Large intestine (tissue), 3 donors: Measurements from ENCODE around the gene NKAIN2. TPM values are rescaled to one million over a fixed set of nuclear protein-coding genes. Genes with fewer than 3 reads are reported as not detected.

Source experiments
- DNase-seq, 2 donors: peaks; one replicate each; pipeline versions ENCODE4 v3.0.0 to v3.0.0-alpha.2; 2013
- H3K27ac ChIP-seq: one replicate; pipeline ENCODE4 v1.5.1; 2013; ENCODE audit warnings: low read length
- H3K27me3 ChIP-seq: 2 replicates; pipeline ENCODE4 v1.6.1; 2013; ENCODE audit warnings: low read length; ENCODE audit not compliant: control insufficient read depth, insufficient read depth
- H3K36me3 ChIP-seq: 2 replicates; pipeline ENCODE4 v1.6.1; 2013; ENCODE audit warnings: low read length; ENCODE audit not compliant: control insufficient read depth, insufficient read depth
- H3K4me1 ChIP-seq: one replicate; pipeline ENCODE4 v1.6.1; 2013; ENCODE audit warnings: low read length; ENCODE audit not compliant: control insufficient read depth, insufficient read depth
- H3K4me3 ChIP-seq: one replicate; pipeline ENCODE4 v1.5.1; 2013; ENCODE audit warnings: low read length
- H3K9me3 ChIP-seq: one replicate; pipeline ENCODE4 v1.6.1; 2013; ENCODE audit warnings: mild to moderate bottlenecking, low read depth, low read length, moderate library complexity; ENCODE audit not compliant: control insufficient read depth
- WGBS: methylation state at CpG from one replicate; pipeline ENCODE4 v1.1.5; 2013; ENCODE audit warnings: low lambda C conversion rate; ENCODE audit not compliant: insufficient coverage; 5-methylcytosine and 5-hydroxymethylcytosine counted together
- polyA plus RNA-seq: library from polyadenylated mRNA; unstranded; fragments of 120-200 nt; gene quantifications from one replicate; pipeline ENCODE4 v1.2.1, GENCODE V29; 2013

The NKAIN2 gene
- polyA plus RNA-seq, 1 donor, result 1.3 TPM

- H3K4me3 ChIP-seq, result no peak overlapping the region
- no peak overlapping the region for H3K27ac ChIP-seq
- 43% methylated on average over 2 of the region's 6 CpGs for WGBS
- DNase-seq, result no peak
- no peaks in the 10 kb centered on the region for H3K27me3 ChIP-seq
- no peaks in the 10 kb centered on the region for H3K9me3 ChIP-seq
- H3K4me1 ChIP-seq, result no peaks in the 10 kb centered on the region
- H3K36me3 ChIP-seq, result no peaks in the 10 kb centered on the region
Observed at GRCh38 chr6:124073820-124074587, 270.3 kb downstream of the NKAIN2 start.

- Histone ChIP-seq H3K9me3 (no peaks in the 10 kb centered on the region), H3K4me3 (no peak overlapping the region), H3K27ac (no peak overlapping the region), H3K27me3 (no peaks in the 10 kb centered on the region), H3K4me1 (no peaks in the 10 kb centered on the region), H3K36me3 (no peaks in the 10 kb centered on the region)
- no peak for DNase-seq
- WGBS, result 90% methylated on average over 2 of the region's 5 CpGs
Observed at GRCh38 chr6:124074606-124075005, 270.9 kb downstream of the NKAIN2 start.

- 58% methylated on average over 2 of the region's 5 CpGs for WGBS
- no peaks in the 10 kb centered on the region for H3K27me3 ChIP-seq
- H3K4me3 ChIP-seq, result no peak overlapping the region
- no peaks in the 10 kb centered on the region for H3K4me1 ChIP-seq
- H3K9me3 ChIP-seq, result no peaks in the 10 kb centered on the region
- no peaks in the 10 kb centered on the region for H3K36me3 ChIP-seq
- no peak for DNase-seq
- H3K27ac ChIP-seq, result no peak overlapping the region
Observed at GRCh38 chr6:124076336-124077048, 272.8 kb downstream of the NKAIN2 start.

GRCh38 chr6:124078169-124078568 lies 274.5 kb downstream of the NKAIN2 start:
- H3K27me3 ChIP-seq, result no peaks in the 10 kb centered on the region
- no peaks in the 10 kb centered on the region for H3K36me3 ChIP-seq
- no peaks in the 10 kb centered on the region for H3K9me3 ChIP-seq
- no peak overlapping the region for H3K4me3 ChIP-seq
- H3K27ac ChIP-seq, result no peak overlapping the region
- DNase-seq, result no peak
- no peaks in the 10 kb centered on the region for H3K4me1 ChIP-seq

GRCh38 chr6:124080483-124080882 lies 276.8 kb downstream of the NKAIN2 start:
- no peaks in the 10 kb centered on the region for H3K4me1 ChIP-seq
- H3K27me3 ChIP-seq, result no peaks in the 10 kb centered on the region
- H3K36me3 ChIP-seq, result no peaks in the 10 kb centered on the region
- no peak overlapping the region for H3K4me3 ChIP-seq
- WGBS, result no CpG with 5 or more reads among the region's 1 CpG
- no peak overlapping the region for H3K27ac ChIP-seq
- no peaks in the 10 kb centered on the region for H3K9me3 ChIP-seq
- DNase-seq, result no peak

DNA sequence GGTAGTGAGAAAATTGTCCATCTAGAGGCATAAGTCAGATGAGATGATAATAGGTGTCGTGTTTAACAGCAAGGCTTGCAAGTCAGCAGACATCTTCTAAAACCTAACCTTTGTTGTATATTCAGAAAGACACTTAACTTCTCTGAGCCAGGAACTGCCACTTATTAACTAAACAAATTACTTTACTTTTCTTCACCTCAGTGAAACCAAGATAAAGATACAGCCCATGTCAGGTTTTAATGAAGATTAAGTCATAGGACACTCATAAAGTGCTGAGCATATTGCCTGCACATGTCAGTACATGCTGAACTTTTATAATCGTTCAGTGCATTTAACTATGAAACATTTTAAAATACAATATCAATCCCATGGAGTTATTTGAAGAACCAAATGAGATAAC lies 286.8 kb downstream of the NKAIN2 start:
- Histone ChIP-seq H3K27ac (no peak overlapping the region), H3K4me1 (no peaks in the 10 kb centered on the region), H3K9me3 (no peaks in the 10 kb centered on the region), H3K36me3 (no peaks in the 10 kb centered on the region), H3K4me3 (no peak overlapping the region), H3K27me3 (no peaks in the 10 kb centered on the region)
- WGBS, result no CpG with 5 or more reads among the region's 2 CpGs
- DNase-seq, result peak; percentile 11 to 19

GRCh38 chr6:124099520-124099919 lies 295.9 kb downstream of the NKAIN2 start:
- Histone ChIP-seq H3K27me3 (no peaks in the 10 kb centered on the region), H3K4me3 (no peak overlapping the region), H3K36me3 (no peaks in the 10 kb centered on the region), H3K27ac (no peak overlapping the region), H3K4me1 (no peaks in the 10 kb centered on the region), H3K9me3 (no peaks in the 10 kb centered on the region)
- DNase-seq, result no peak
- WGBS, result no CpG with 5 or more reads among the region's 1 CpG

GRCh38 chr6:124110514-124110913 lies 306.8 kb downstream of the NKAIN2 start:
- Histone ChIP-seq H3K9me3 (no peaks in the 10 kb centered on the region), H3K27ac (no peak overlapping the region), H3K4me3 (no peak overlapping the region), H3K4me1 (no peaks in the 10 kb centered on the region), H3K27me3 (no peaks in the 10 kb centered on the region), H3K36me3 (no peaks in the 10 kb centered on the region)
- DNase-seq, result no peak
- WGBS, result no CpG with 5 or more reads among the region's 4 CpGs

- WGBS, result 60% methylated on average over 1 of the region's 1 CpG
- no peaks in the 10 kb centered on the region for H3K27me3 ChIP-seq
- H3K36me3 ChIP-seq, result no peaks in the 10 kb centered on the region
- no peak overlapping the region for H3K4me3 ChIP-seq
- H3K4me1 ChIP-seq, result no peaks in the 10 kb centered on the region
- no peak for DNase-seq
- no peak overlapping the region for H3K27ac ChIP-seq
- no peaks in the 10 kb centered on the region for H3K9me3 ChIP-seq
Observed at GRCh38 chr6:124119596-124119995, 315.9 kb downstream of the NKAIN2 start.

GRCh38 chr6:124123617-124124209 lies 320.0 kb downstream of the NKAIN2 start:
- Histone ChIP-seq H3K36me3 (no peaks in the 10 kb centered on the region), H3K27me3 (no peaks in the 10 kb centered on the region), H3K4me3 (no peak overlapping the region), H3K27ac (no peak overlapping the region), H3K9me3 (no peaks in the 10 kb centered on the region), H3K4me1 (no peaks in the 10 kb centered on the region)
- DNase-seq, result no peak
- no CpG with 5 or more reads among the region's 2 CpGs for WGBS
